GM23338 (cell line): ENCODE measurements around the gene NPC1. TPM values are rescaled to one million over a fixed set of nuclear protein-coding genes. Genes with fewer than 3 reads are reported as not detected.

ENCODE experiments used
- ATAC-seq: fragments of 200-7000 bp; cut with Tn5 transposase; 3 replicates; pipeline ENCODE4 v1.9.1; 2020
- DNase-seq: peaks from one replicate; pipeline ENCODE4 v3.0.0-alpha.2; 2015; ENCODE audit warnings: low spot score
- H2AFZ ChIP-seq: fragments of 200-600 bp; sonication (generic); 2 replicates; pipeline ENCODE4 v1.8.0; 2016; ENCODE audit warnings: antibody characterized with exemption, mild to moderate bottlenecking, moderate library complexity
- H3F3A ChIP-seq: fragments of 200-600 bp; sonication (generic); replicated peaks from 2 replicates; pipeline ENCODE4 v1.8.0; 2017; ENCODE audit warnings: antibody characterized with exemption, mixed run types, low read depth
- H3K27ac ChIP-seq: fragments of 200-600 bp; sonication (generic); 2 replicates; pipeline ENCODE4 v1.6.1; 2016; ENCODE audit warnings: low read depth
- H3K27me3 ChIP-seq: fragments of 200-600 bp; sonication (generic); 2 replicates; pipeline ENCODE4 v1.8.0; 2016; ENCODE audit warnings: mild to moderate bottlenecking, mixed run types, moderate library complexity; ENCODE audit not compliant: insufficient read depth
- H3K36me3 ChIP-seq: fragments of 200-600 bp; sonication (generic); 2 replicates; pipeline ENCODE4 v1.8.0; 2016; ENCODE audit warnings: mild to moderate bottlenecking; ENCODE audit not compliant: insufficient read depth
- H3K4me1 ChIP-seq: fragments of 200-600 bp; sonication (generic); 2 replicates; pipeline ENCODE4 v1.8.0; 2016; ENCODE audit warnings: mild to moderate bottlenecking, moderate library complexity; ENCODE audit not compliant: insufficient read depth
- H3K4me2 ChIP-seq: fragments of 200-600 bp; sonication (generic); 2 replicates; pipeline ENCODE4 v1.7.1; 2017; ENCODE audit warnings: mixed run types
- H3K4me3 ChIP-seq: fragments of 200-600 bp; sonication (generic); 2 replicates; pipeline ENCODE4 v1.6.1; 2016; ENCODE audit warnings: mixed run types
- H3K79me2 ChIP-seq: fragments of 200-600 bp; sonication (generic); replicated peaks from 2 replicates; pipeline ENCODE4 v1.8.0; 2017; ENCODE audit warnings: mild to moderate bottlenecking; ENCODE audit not compliant: insufficient read depth
- H3K9me2 ChIP-seq: fragments of 200-600 bp; sonication (generic); 2 replicates; pipeline ENCODE4 v1.8.0; 2017; ENCODE audit not compliant: insufficient read depth
- H4K20me1 ChIP-seq: fragments of 200-600 bp; sonication (generic); replicated peaks from 2 replicates; pipeline ENCODE4 v1.8.0; 2017; ENCODE audit warnings: mild to moderate bottlenecking; ENCODE audit not compliant: insufficient read depth
- H3K27ac Mint-ChIP-seq: 2 replicates; pipeline ENCODE4 v1.8.0; 2020; ENCODE audit warnings: inconsistent platforms, mild to moderate bottlenecking, moderate library complexity, mixed read lengths
- H3K27me3 Mint-ChIP-seq: 3 replicates; pipeline ENCODE4 v1.8.0; 2022; ENCODE audit warnings: low read depth, mild to moderate bottlenecking, moderate library complexity, mixed read lengths, inconsistent platforms; ENCODE audit not compliant: insufficient read depth, poor library complexity
- H3K36me3 Mint-ChIP-seq: 3 replicates; pipeline ENCODE4 v1.8.0; 2021; ENCODE audit warnings: low read depth, mild to moderate bottlenecking, inconsistent platforms, moderate library complexity, mixed read lengths
- H3K4me1 Mint-ChIP-seq: 3 replicates; pipeline ENCODE4 v1.8.0; 2020; ENCODE audit warnings: mild to moderate bottlenecking, inconsistent platforms, mixed read lengths
- H3K4me3 Mint-ChIP-seq: 3 replicates; pipeline ENCODE4 v1.8.0; 2021; ENCODE audit warnings: moderate library complexity, mild to moderate bottlenecking, inconsistent platforms, mixed read lengths
- H3K9me3 Mint-ChIP-seq: 3 replicates; pipeline ENCODE4 v1.8.0; 2020; ENCODE audit warnings: moderate library complexity, mild to moderate bottlenecking, inconsistent platforms, mixed read lengths
- CREB1 ChIP-seq: fragments of 250-450 bp; sonication (Bioruptor Pico); IDR thresholded peaks from 2 replicates; pipeline ENCODE4 v1.5.0; 2020; ENCODE audit warnings: low read depth, mild to moderate bottlenecking, moderate library complexity
- EZH2 ChIP-seq: fragments of 200-600 bp; sonication (generic); IDR thresholded peaks from one replicate; pipeline ENCODE4 v1.8.0; 2017; ENCODE audit warnings: antibody characterized with exemption, mild to moderate bottlenecking, low read depth; ENCODE audit not compliant: unreplicated experiment
- EZH2phosphoT487 ChIP-seq: fragments of 200-600 bp; sonication (generic); IDR thresholded peaks from one replicate; pipeline ENCODE4 v1.8.1; 2018; ENCODE audit warnings: antibody characterized with exemption; ENCODE audit not compliant: unreplicated experiment
- JUNB ChIP-seq: IDR thresholded peaks from one replicate; pipeline ENCODE4 v1.6.1; 2016; ENCODE audit warnings: antibody characterized with exemption; ENCODE audit not compliant: unreplicated experiment
- NANOG ChIP-seq: IDR thresholded peaks from 2 replicates; pipeline ENCODE4 v1.6.1; 2016; ENCODE audit warnings: antibody characterized with exemption, borderline replicate concordance
- POLR2AphosphoS5 ChIP-seq: IDR thresholded peaks from 2 replicates; pipeline ENCODE4 v1.6.1; 2016; ENCODE audit warnings: antibody characterized with exemption, low read depth
- STAT1 ChIP-seq: IDR thresholded peaks from one replicate; pipeline ENCODE4 v1.6.1; 2016; ENCODE audit warnings: antibody characterized with exemption; ENCODE audit not compliant: unreplicated experiment
- ZNF114 ChIP-seq: fragments of 250-450 bp; sonication (Bioruptor Pico); IDR thresholded peaks from 2 replicates; pipeline ENCODE4 v1.5.0; 2020; ENCODE audit warnings: mild to moderate bottlenecking, moderate library complexity
- ZNF331 ChIP-seq: fragments of 250-450 bp; sonication (Bioruptor Pico); IDR thresholded peaks from 2 replicates; pipeline ENCODE4 v1.5.0; 2020; ENCODE audit warnings: low read depth, mild to moderate bottlenecking, moderate library complexity
- polyA plus RNA-seq: library from polyadenylated mRNA; unstranded; fragments of >200 nt; fragmentation: Nextera tagmentation; extraction: Ambion mirVana; gene quantifications from 2 replicates; pipeline ENCODE4 v1.2.1, GENCODE V29; 2016
- total RNA-seq: library from RNA; depleted of rRNA; stranded (reverse); fragments of >200 nt; shearing (Covaris generic); gene quantifications from 2 replicates; pipeline ENCODE4 v1.2.3, GENCODE V29; 2014
- TF ChIP-seq, protein P1 (sequence below): fragments of 250-450 bp; sonication (Bioruptor Pico); IDR thresholded peaks from 2 replicates; pipeline ENCODE4 v1.5.0; 2020; ENCODE audit warnings: mild to moderate bottlenecking, moderate library complexity
- TF ChIP-seq, protein P2 (sequence below): IDR thresholded peaks from 2 replicates; pipeline ENCODE4 v1.6.1; 2016; ENCODE audit warnings: antibody characterized with exemption
- TF ChIP-seq, protein P3 (sequence below), 2 experiments: fragments of 200-600 bp in 1 of 2; sonication (generic) in 1 of 2; conservative IDR thresholded peaks; 2 replicates each; pipeline versions ENCODE4 v1.5.1 to v1.6.1; 2016 to 2017; ENCODE audit warnings: antibody characterized with exemption in 2 of 2, low read depth in 2 of 2, mild to moderate bottlenecking in 2 of 2, moderate library complexity in 1 of 2
- TF ChIP-seq, protein P4 (sequence below): IDR thresholded peaks from one replicate; pipeline ENCODE4 v1.6.1; 2018; ENCODE audit warnings: antibody characterized with exemption; ENCODE audit not compliant: unreplicated experiment

The NPC1 gene
- total and polyA plus RNA-seq, 2 experiments from 2014 or later = 18.4 to 45.1 TPM

DNA sequence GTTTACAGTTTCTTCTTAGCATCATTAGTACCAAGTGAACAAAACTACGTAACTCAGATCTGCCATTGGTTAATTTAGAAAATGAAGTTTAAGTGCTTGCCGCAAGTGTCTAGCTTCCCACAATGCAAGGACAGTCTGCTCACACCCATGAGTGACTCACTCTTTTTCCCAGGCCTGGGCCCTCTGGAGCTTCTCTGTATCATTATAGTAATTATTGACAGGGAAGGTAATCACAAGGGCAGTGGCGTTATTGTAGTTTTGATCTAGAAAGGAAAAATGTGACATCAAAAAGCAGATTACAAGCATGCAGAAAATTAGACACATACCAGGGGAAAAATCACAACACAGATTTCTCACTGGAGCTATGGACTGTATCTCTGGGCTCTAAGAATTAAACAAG is 38.5 kb downstream of the NPC1 start:
- Histone ChIP-seq H3K9me2 (no peaks in the 10 kb centered on the region), H3K79me2 (no peaks in the 10 kb centered on the region; the same call in 1 of the 2 replicates), H3K4me2 (no peak overlapping the region), H3F3A (no peaks in the 10 kb centered on the region), H3K36me3 (peaks cover 46% of the 10 kb centered on the region), H3K4me1 (no peaks in the 10 kb centered on the region), H3K27ac (no peak overlapping the region), H4K20me1 (peaks cover 8% of the 10 kb centered on the region), H3K4me3 (no peak overlapping the region), H2AFZ (no peak overlapping the region), H3K27me3 (no peaks in the 10 kb centered on the region)
- H3K9me3 Mint-ChIP-seq = no peaks in the 10 kb centered on the region
- peaks cover 2% of the 10 kb centered on the region for H3K27me3 Mint-ChIP-seq
- H3K4me1 Mint-ChIP-seq = no peaks in the 10 kb centered on the region
- no peak overlapping the region for H3K4me3 Mint-ChIP-seq
- DNase-seq = no peak
- no peak overlapping the region for H3K27ac Mint-ChIP-seq
- H3K36me3 Mint-ChIP-seq = peaks cover 51% of the 10 kb centered on the region
- TF ChIP-seq NANOG = no peak
- TF ChIP-seq EZH2phosphoT487 = no peak
- TF ChIP-seq STAT1 = no peak
- TF ChIP-seq ZNF331 (CRISPR knock-in tag) = no peak
- no peak for TF ChIP-seq POLR2AphosphoS5
- TF ChIP-seq, protein P1, sequence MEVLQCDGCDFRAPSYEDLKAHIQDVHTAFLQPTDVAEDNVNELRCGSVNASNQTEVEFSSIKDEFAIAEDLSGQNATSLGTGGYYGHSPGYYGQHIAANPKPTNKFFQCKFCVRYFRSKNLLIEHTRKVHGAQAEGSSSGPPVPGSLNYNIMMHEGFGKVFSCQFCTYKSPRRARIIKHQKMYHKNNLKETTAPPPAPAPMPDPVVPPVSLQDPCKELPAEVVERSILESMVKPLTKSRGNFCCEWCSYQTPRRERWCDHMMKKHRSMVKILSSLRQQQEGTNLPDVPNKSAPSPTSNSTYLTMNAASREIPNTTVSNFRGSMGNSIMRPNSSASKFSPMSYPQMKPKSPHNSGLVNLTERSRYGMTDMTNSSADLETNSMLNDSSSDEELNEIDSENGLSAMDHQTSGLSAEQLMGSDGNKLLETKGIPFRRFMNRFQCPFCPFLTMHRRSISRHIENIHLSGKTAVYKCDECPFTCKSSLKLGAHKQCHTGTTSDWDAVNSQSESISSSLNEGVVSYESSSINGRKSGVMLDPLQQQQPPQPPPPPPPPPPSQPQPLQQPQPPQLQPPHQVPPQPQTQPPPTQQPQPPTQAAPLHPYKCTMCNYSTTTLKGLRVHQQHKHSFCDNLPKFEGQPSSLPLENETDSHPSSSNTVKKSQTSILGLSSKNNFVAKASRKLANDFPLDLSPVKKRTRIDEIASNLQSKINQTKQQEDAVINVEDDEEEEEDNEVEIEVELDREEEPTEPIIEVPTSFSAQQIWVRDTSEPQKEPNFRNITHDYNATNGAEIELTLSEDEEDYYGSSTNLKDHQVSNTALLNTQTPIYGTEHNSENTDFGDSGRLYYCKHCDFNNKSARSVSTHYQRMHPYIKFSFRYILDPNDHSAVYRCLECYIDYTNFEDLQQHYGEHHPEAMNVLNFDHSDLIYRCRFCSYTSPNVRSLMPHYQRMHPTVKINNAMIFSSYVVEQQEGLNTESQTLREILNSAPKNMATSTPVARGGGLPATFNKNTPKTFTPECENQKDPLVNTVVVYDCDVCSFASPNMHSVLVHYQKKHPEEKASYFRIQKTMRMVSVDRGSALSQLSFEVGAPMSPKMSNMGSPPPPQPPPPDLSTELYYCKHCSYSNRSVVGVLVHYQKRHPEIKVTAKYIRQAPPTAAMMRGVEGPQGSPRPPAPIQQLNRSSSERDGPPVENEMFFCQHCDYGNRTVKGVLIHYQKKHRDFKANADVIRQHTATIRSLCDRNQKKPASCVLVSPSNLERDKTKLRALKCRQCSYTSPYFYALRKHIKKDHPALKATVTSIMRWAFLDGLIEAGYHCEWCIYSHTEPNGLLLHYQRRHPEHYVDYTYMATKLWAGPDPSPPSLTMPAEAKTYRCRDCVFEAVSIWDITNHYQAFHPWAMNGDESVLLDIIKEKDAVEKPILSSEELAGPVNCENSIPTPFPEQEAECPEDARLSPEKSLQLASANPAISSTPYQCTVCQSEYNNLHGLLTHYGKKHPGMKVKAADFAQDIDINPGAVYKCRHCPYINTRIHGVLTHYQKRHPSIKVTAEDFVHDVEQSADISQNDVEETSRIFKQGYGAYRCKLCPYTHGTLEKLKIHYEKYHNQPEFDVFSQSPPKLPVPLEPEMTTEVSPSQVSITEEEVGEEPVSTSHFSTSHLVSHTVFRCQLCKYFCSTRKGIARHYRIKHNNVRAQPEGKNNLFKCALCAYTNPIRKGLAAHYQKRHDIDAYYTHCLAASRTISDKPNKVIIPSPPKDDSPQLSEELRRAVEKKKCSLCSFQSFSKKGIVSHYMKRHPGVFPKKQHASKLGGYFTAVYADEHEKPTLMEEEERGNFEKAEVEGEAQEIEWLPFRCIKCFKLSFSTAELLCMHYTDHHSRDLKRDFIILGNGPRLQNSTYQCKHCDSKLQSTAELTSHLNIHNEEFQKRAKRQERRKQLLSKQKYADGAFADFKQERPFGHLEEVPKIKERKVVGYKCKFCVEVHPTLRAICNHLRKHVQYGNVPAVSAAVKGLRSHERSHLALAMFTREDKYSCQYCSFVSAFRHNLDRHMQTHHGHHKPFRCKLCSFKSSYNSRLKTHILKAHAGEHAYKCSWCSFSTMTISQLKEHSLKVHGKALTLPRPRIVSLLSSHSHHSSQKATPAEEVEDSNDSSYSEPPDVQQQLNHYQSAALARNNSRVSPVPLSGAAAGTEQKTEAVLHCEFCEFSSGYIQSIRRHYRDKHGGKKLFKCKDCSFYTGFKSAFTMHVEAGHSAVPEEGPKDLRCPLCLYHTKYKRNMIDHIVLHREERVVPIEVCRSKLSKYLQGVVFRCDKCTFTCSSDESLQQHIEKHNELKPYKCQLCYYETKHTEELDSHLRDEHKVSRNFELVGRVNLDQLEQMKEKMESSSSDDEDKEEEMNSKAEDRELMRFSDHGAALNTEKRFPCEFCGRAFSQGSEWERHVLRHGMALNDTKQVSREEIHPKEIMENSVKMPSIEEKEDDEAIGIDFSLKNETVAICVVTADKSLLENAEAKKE (CRISPR knock-in tag) = no peak
- TF ChIP-seq ZNF114 (CRISPR knock-in tag) = no peak
- TF ChIP-seq, protein P2, sequence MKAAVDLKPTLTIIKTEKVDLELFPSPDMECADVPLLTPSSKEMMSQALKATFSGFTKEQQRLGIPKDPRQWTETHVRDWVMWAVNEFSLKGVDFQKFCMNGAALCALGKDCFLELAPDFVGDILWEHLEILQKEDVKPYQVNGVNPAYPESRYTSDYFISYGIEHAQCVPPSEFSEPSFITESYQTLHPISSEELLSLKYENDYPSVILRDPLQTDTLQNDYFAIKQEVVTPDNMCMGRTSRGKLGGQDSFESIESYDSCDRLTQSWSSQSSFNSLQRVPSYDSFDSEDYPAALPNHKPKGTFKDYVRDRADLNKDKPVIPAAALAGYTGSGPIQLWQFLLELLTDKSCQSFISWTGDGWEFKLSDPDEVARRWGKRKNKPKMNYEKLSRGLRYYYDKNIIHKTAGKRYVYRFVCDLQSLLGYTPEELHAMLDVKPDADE = no peak
- TF ChIP-seq, protein P3, sequence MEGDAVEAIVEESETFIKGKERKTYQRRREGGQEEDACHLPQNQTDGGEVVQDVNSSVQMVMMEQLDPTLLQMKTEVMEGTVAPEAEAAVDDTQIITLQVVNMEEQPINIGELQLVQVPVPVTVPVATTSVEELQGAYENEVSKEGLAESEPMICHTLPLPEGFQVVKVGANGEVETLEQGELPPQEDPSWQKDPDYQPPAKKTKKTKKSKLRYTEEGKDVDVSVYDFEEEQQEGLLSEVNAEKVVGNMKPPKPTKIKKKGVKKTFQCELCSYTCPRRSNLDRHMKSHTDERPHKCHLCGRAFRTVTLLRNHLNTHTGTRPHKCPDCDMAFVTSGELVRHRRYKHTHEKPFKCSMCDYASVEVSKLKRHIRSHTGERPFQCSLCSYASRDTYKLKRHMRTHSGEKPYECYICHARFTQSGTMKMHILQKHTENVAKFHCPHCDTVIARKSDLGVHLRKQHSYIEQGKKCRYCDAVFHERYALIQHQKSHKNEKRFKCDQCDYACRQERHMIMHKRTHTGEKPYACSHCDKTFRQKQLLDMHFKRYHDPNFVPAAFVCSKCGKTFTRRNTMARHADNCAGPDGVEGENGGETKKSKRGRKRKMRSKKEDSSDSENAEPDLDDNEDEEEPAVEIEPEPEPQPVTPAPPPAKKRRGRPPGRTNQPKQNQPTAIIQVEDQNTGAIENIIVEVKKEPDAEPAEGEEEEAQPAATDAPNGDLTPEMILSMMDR (conservative IDR thresholded peaks at IDR 0.05; ENCODE audit: low read depth in 2 of 2) = no peak
- TF ChIP-seq CREB1 (CRISPR knock-in tag) = no peak
- no peak for TF ChIP-seq JUNB
- TF ChIP-seq, protein P4, sequence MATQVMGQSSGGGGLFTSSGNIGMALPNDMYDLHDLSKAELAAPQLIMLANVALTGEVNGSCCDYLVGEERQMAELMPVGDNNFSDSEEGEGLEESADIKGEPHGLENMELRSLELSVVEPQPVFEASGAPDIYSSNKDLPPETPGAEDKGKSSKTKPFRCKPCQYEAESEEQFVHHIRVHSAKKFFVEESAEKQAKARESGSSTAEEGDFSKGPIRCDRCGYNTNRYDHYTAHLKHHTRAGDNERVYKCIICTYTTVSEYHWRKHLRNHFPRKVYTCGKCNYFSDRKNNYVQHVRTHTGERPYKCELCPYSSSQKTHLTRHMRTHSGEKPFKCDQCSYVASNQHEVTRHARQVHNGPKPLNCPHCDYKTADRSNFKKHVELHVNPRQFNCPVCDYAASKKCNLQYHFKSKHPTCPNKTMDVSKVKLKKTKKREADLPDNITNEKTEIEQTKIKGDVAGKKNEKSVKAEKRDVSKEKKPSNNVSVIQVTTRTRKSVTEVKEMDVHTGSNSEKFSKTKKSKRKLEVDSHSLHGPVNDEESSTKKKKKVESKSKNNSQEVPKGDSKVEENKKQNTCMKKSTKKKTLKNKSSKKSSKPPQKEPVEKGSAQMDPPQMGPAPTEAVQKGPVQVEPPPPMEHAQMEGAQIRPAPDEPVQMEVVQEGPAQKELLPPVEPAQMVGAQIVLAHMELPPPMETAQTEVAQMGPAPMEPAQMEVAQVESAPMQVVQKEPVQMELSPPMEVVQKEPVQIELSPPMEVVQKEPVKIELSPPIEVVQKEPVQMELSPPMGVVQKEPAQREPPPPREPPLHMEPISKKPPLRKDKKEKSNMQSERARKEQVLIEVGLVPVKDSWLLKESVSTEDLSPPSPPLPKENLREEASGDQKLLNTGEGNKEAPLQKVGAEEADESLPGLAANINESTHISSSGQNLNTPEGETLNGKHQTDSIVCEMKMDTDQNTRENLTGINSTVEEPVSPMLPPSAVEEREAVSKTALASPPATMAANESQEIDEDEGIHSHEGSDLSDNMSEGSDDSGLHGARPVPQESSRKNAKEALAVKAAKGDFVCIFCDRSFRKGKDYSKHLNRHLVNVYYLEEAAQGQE = no peak
- TF ChIP-seq EZH2 = no peak
- ATAC-seq = no peak
